SKM-1 treated with dmso at 0.1 percent for 144 hours (cell line): ENCODE results near the gene HCK.
"Not testable (repeated sequence)": the region's sequence is repeated elsewhere in the genome, so short reads cannot be mapped to it uniquely, and the experiment has no call there.

Experiments used
- DNase-seq: peaks from one replicate; lab custom pipeline; 2025; ENCODE audit not compliant: unreplicated experiment; lab: John Stamatoyannopoulos, UW

HCK gene

GRCh38 chr20:32028647-32029372 lies 23.2 kb upstream of the HCK start:
- no peak for DNase-seq

GRCh38 chr20:32029561-32029960 lies 22.5 kb upstream of the HCK start:
- no peak for DNase-seq

GRCh38 chr20:32031007-32031958 lies 20.8 kb upstream of the HCK start:
- peak; percentile 53 for DNase-seq

- DNase-seq = no peak
Measured at GRCh38 chr20:32033316-32033715, 18.7 kb upstream of the HCK start.

GRCh38 chr20:32033721-32034120 lies 18.3 kb upstream of the HCK start:
- DNase-seq = not testable (repeated sequence)

GRCh38 chr20:32034581-32035425 lies 17.2 kb upstream of the HCK start:
- DNase-seq = peak; percentile 77

GRCh38 chr20:32035426-32035779 lies 16.6 kb upstream of the HCK start:
- DNase-seq = no peak

- no peak for DNase-seq
Measured at GRCh38 chr20:32036252-32036651, 15.8 kb upstream of the HCK start.

GRCh38 chr20:32036716-32037485 lies 15.1 kb upstream of the HCK start:
- DNase-seq = no peak

- DNase-seq = peak; percentile 16
Measured at GRCh38 chr20:32037929-32038328, 14.1 kb upstream of the HCK start.

- peak; percentile 91 for DNase-seq
Measured at GRCh38 chr20:32040142-32040953, 11.7 kb upstream of the HCK start.

- DNase-seq = no peak
Measured at GRCh38 chr20:32045999-32046398, 6.0 kb upstream of the HCK start.

GRCh38 chr20:32050324-32050841 lies 1.7 kb upstream of the HCK start:
- DNase-seq = no peak

GRCh38 chr20:32050851-32051556 lies 1.0 kb upstream of the HCK start:
- DNase-seq = peak; percentile 74

GRCh38 chr20:32051720-32052089 lies 337 bp upstream of the HCK start:
- no peak for DNase-seq

- DNase-seq = peak; percentile 62
Measured at GRCh38 chr20:32052778-32053362, 828 bp downstream of the HCK start.

GRCh38 chr20:32053648-32054047 lies 1.6 kb downstream of the HCK start:
- DNase-seq = no peak

- no peak for DNase-seq
Measured at GRCh38 chr20:32056708-32057483, 4.9 kb downstream of the HCK start.
